ENCODE measurements around the gene CEP72. TPM values are rescaled to one million over a fixed set of nuclear protein-coding genes. Genes with fewer than 3 reads are reported as not detected.

Gene CEP72
- polyA plus RNA-seq, 1 donor (not counting 4 experiments of a cell fraction or from before 2014, with no cell fraction given): 4.5 TPM

GRCh38 chr5:637581-638450 is 25.7 kb downstream of the CEP72 start:
- TF ChIP-seq EZH2 (IDR thresholded peaks at IDR 0.05; ENCODE audit: low read length) (no peak), CTCF (optimal IDR thresholded peaks at IDR 0.05 in 1 of 3, IDR thresholded peaks at IDR 0.05 in 1 of 3, conservative IDR thresholded peaks at IDR 0.05 in 1 of 3; ENCODE audit: extremely low read depth in 1 of 3, insufficient read depth in 2 of 3, low read length in 3 of 3) (no peak)
- Histone ChIP-seq H3K27ac (ENCODE audit: control insufficient read depth, insufficient read depth, low read length) (no peak overlapping the region), H3K4me3 (ENCODE audit: control insufficient read depth in 2 of 3, extremely low read depth in 1 of 3, insufficient read depth in 2 of 3, low read depth in 1 of 3, low read length in 3 of 3) (no peak overlapping the region), H3K27me3 (ENCODE audit: control insufficient read depth, extremely low read depth, insufficient read depth, low read length) (no peaks in the 10 kb centered on the region), H3K36me3 (ENCODE audit: control insufficient read depth in 2 of 2, extremely low read depth in 1 of 2, insufficient read depth in 2 of 2, low read length in 2 of 2) (peaks cover 18 to 46% of the 10 kb centered on the region in 2 experiments), H3K9me3 (ENCODE audit: control insufficient read depth, low read depth, low read length) (no peaks in the 10 kb centered on the region), H4K20me1 (ENCODE audit: control insufficient read depth, extremely low read depth, insufficient read depth, low read length) (no peaks in the 10 kb centered on the region), H2AFZ (ENCODE audit: control insufficient read depth, low read length) (no peak overlapping the region), H3K4me2 (ENCODE audit: control insufficient read depth, extremely low read depth, insufficient read depth, low read depth, low read length) (no peak overlapping the region), H3K79me2 (ENCODE audit: control insufficient read depth, insufficient read depth, low read length) (no peaks in the 10 kb centered on the region), H3K9ac (ENCODE audit: control insufficient read depth, extremely low read depth, insufficient read depth, low read length) (no peak overlapping the region), H3K4me1 (ENCODE audit: control insufficient read depth, extremely low read depth, insufficient read depth, low read length) (no peaks in the 10 kb centered on the region), H3K9me1 (ENCODE audit: control insufficient read depth, extremely low read depth, insufficient read depth, low read length) (no peaks in the 10 kb centered on the region)
- dilution Hi-C loops (cut with MboI; ENCODE audit: extremely low pct_ligation_motif_present, low sequenced_read_pairs): no loop called here
- DNase-seq (ENCODE audit: low read depth, low spot score) (no peak), FAIRE-seq (no peak)

- no peak for FAIRE-seq
- dilution Hi-C loops (cut with MboI; ENCODE audit: extremely low pct_ligation_motif_present, low sequenced_read_pairs): no loop called here
These were observed 26.5 kb downstream of the CEP72 start for GRCh38 chr5:638501-639252.

More at GRCh38 chr5:638501-639252, 26.5 kb downstream of the CEP72 start:
- no peaks in the 10 kb centered on the region for H3K4me1 ChIP-seq (ENCODE audit: control insufficient read depth, extremely low read depth, insufficient read depth, low read length)
- no peak overlapping the region for H3K27ac ChIP-seq (ENCODE audit: control insufficient read depth, insufficient read depth, low read length)
- H3K36me3 ChIP-seq (ENCODE audit: control insufficient read depth in 2 of 2, extremely low read depth in 1 of 2, insufficient read depth in 2 of 2, low read length in 2 of 2): peaks cover 20 to 44% of the 10 kb centered on the region in 2 experiments
- H3K4me2 ChIP-seq (ENCODE audit: control insufficient read depth, extremely low read depth, insufficient read depth, low read depth, low read length): no peak overlapping the region
- no peak for DNase-seq (ENCODE audit: low read depth, low spot score)
- H4K20me1 ChIP-seq (ENCODE audit: control insufficient read depth, extremely low read depth, insufficient read depth, low read length): no peaks in the 10 kb centered on the region
- no peaks in the 10 kb centered on the region for H3K9me1 ChIP-seq (ENCODE audit: control insufficient read depth, extremely low read depth, insufficient read depth, low read length)
- no peaks in the 10 kb centered on the region for H3K9me3 ChIP-seq (ENCODE audit: control insufficient read depth, low read depth, low read length)
- no peak overlapping the region for H3K4me3 ChIP-seq (ENCODE audit: control insufficient read depth in 2 of 3, extremely low read depth in 1 of 3, insufficient read depth in 2 of 3, low read depth in 1 of 3, low read length in 3 of 3)
- H3K27me3 ChIP-seq (ENCODE audit: control insufficient read depth, extremely low read depth, insufficient read depth, low read length): no peaks in the 10 kb centered on the region
- H3K79me2 ChIP-seq (ENCODE audit: control insufficient read depth, insufficient read depth, low read length): no peaks in the 10 kb centered on the region
- no peak overlapping the region for H3K9ac ChIP-seq (ENCODE audit: control insufficient read depth, extremely low read depth, insufficient read depth, low read length)
- no peak overlapping the region for H2AFZ ChIP-seq (ENCODE audit: control insufficient read depth, low read length)
- TF ChIP-seq CTCF (optimal IDR thresholded peaks at IDR 0.05 in 1 of 3, IDR thresholded peaks at IDR 0.05 in 1 of 3, conservative IDR thresholded peaks at IDR 0.05 in 1 of 3; ENCODE audit: extremely low read depth in 1 of 3, insufficient read depth in 2 of 3, low read length in 3 of 3) (no peak), EZH2 (IDR thresholded peaks at IDR 0.05; ENCODE audit: low read length) (no peak)

All from keratinocyte (primary cell).